ENCODE data around the gene SLC2A13.
"Not testable (repeated sequence)": the region's sequence is repeated elsewhere in the genome, so short reads cannot be mapped to it uniquely, and the experiment has no call there.

GRCh38 chr12:39848218-39848617 is 257.7 kb downstream of the SLC2A13 start:
- not testable (repeated sequence) for TF ChIP-seq POLR2A (IDR thresholded peaks at IDR 0.05)
- TF ChIP-seq, protein P1, sequence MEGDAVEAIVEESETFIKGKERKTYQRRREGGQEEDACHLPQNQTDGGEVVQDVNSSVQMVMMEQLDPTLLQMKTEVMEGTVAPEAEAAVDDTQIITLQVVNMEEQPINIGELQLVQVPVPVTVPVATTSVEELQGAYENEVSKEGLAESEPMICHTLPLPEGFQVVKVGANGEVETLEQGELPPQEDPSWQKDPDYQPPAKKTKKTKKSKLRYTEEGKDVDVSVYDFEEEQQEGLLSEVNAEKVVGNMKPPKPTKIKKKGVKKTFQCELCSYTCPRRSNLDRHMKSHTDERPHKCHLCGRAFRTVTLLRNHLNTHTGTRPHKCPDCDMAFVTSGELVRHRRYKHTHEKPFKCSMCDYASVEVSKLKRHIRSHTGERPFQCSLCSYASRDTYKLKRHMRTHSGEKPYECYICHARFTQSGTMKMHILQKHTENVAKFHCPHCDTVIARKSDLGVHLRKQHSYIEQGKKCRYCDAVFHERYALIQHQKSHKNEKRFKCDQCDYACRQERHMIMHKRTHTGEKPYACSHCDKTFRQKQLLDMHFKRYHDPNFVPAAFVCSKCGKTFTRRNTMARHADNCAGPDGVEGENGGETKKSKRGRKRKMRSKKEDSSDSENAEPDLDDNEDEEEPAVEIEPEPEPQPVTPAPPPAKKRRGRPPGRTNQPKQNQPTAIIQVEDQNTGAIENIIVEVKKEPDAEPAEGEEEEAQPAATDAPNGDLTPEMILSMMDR (IDR thresholded peaks at IDR 0.05) = not testable (repeated sequence)

All from body of pancreas (tissue), 4 donors.